ENCODE data around the gene FRMD1.

DNA sequence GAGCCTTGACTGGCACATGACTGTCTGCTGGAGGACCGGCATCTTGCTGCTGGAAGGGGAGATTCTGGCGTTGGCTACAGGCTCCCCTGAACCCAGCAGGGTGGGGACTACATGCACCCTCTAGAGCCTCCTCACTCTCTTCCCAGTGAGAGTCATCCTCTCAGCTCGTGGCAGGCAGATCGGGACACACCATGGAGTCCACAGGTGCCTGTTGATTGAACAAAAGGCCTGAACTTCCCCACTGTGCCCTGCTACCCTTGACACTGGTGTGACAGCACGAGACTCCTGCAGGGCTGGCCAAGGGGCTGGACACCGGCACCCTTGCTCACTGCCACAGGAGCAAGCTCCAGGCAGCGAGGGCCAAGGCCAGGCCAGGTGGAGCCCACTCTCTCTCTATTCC, 8.2 kb downstream of the FRMD1 start:
- TF ChIP-seq, protein P1, sequence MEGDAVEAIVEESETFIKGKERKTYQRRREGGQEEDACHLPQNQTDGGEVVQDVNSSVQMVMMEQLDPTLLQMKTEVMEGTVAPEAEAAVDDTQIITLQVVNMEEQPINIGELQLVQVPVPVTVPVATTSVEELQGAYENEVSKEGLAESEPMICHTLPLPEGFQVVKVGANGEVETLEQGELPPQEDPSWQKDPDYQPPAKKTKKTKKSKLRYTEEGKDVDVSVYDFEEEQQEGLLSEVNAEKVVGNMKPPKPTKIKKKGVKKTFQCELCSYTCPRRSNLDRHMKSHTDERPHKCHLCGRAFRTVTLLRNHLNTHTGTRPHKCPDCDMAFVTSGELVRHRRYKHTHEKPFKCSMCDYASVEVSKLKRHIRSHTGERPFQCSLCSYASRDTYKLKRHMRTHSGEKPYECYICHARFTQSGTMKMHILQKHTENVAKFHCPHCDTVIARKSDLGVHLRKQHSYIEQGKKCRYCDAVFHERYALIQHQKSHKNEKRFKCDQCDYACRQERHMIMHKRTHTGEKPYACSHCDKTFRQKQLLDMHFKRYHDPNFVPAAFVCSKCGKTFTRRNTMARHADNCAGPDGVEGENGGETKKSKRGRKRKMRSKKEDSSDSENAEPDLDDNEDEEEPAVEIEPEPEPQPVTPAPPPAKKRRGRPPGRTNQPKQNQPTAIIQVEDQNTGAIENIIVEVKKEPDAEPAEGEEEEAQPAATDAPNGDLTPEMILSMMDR (IDR thresholded peaks at IDR 0.05), result no peak
- TF ChIP-seq POLR2A (IDR thresholded peaks at IDR 0.05), result no peak
